Endodermal cell (in vitro differentiated cells): Measurements from ENCODE around the gene ASCL1. TPM values are rescaled to one million over a fixed set of nuclear protein-coding genes. Genes with fewer than 3 reads are reported as not detected.

Experiments used
- DNase-seq: peaks from one replicate; pipeline ENCODE4 v3.0.0-alpha.2; 2017
- H3K27ac ChIP-seq: 2 replicates; pipeline ENCODE4 v1.5.1; 2013; ENCODE audit warnings: mild to moderate bottlenecking, low read depth, low read length, moderate library complexity
- H3K27me3 ChIP-seq: 2 replicates; pipeline ENCODE4 v1.6.1; 2013; ENCODE audit warnings: mild to moderate bottlenecking, low read length, moderate library complexity; ENCODE audit not compliant: insufficient read depth, control insufficient read depth, poor library complexity, severe bottlenecking
- H3K36me3 ChIP-seq: 2 replicates; pipeline ENCODE4 v1.7.0; 2013; ENCODE audit warnings: mild to moderate bottlenecking, low read length, moderate library complexity; ENCODE audit not compliant: control insufficient read depth, insufficient read depth
- H3K4me1 ChIP-seq: one replicate; pipeline ENCODE4 v1.7.0; 2013; ENCODE audit warnings: low read length; ENCODE audit not compliant: control insufficient read depth, insufficient read depth
- H3K4me3 ChIP-seq: 2 replicates; pipeline ENCODE4 v1.5.1; 2013; ENCODE audit warnings: mild to moderate bottlenecking, low read length, moderate library complexity
- H3K9ac ChIP-seq: 2 replicates; pipeline ENCODE4 v1.6.1; 2013; ENCODE audit warnings: mild to moderate bottlenecking, low read length, moderate library complexity; ENCODE audit not compliant: poor library complexity, severe bottlenecking; ENCODE audit errors: extremely low read depth
- H3K9me3 ChIP-seq: 2 replicates; pipeline ENCODE4 v1.6.1; 2013; ENCODE audit warnings: mild to moderate bottlenecking, low read length, moderate library complexity; ENCODE audit not compliant: control insufficient read depth
- H3K27ac Mint-ChIP-seq: 2 replicates; pipeline ENCODE4 v1.8.0; 2020; ENCODE audit warnings: mixed read lengths
- H3K27me3 Mint-ChIP-seq: 2 replicates; pipeline ENCODE4 v1.8.0; 2021; ENCODE audit warnings: mild to moderate bottlenecking, mixed read lengths; ENCODE audit not compliant: insufficient read depth
- H3K36me3 Mint-ChIP-seq: 2 replicates; pipeline ENCODE4 v1.8.0; 2020; ENCODE audit warnings: low read depth, mixed read lengths
- H3K4me1 Mint-ChIP-seq: 2 replicates; pipeline ENCODE4 v1.8.0; 2020; ENCODE audit warnings: mixed read lengths
- H3K4me3 Mint-ChIP-seq: 2 replicates; pipeline ENCODE4 v1.8.0; 2020; ENCODE audit warnings: mild to moderate bottlenecking, moderate library complexity, mixed read lengths
- H3K9me3 Mint-ChIP-seq: 2 replicates; pipeline ENCODE4 v1.8.0; 2020; ENCODE audit warnings: mild to moderate bottlenecking, mixed read lengths
- WGBS, 2 experiments: methylation state at CpG; one replicate each; pipeline versions ENCODE4 v1.1.5 to v1.1.7; 2013; ENCODE audit warnings: missing lambda C conversion rate in 2 of 2, mixed read lengths in 1 of 2; ENCODE audit not compliant: insufficient coverage in 1 of 2, insufficient read length in 1 of 2; 5-methylcytosine and 5-hydroxymethylcytosine counted together
- total RNA-seq, 2 donors: library from RNA; stranded (reverse); fragmentation: NEBNext Ultra II Directional in 1 of 2; extraction: Animal tissue kit (Norgen Biotek cat#: 25700) in 1 of 2; gene quantifications; 2 replicates in 1 of 2; 3 replicates in 1 of 2; pipeline ENCODE4 v1.2.1, GENCODE V29; 2021
- TF ChIP-seq, protein P1 (sequence below): fragments of 200-600 bp; sonication (generic); conservative IDR thresholded peaks from 2 replicates; pipeline ENCODE4 v1.5.0; 2021; ENCODE audit warnings: antibody characterized with exemption, mild to moderate bottlenecking

ASCL1 gene
- total RNA-seq, 2 donors from 2014 or later: not detected

DNA sequence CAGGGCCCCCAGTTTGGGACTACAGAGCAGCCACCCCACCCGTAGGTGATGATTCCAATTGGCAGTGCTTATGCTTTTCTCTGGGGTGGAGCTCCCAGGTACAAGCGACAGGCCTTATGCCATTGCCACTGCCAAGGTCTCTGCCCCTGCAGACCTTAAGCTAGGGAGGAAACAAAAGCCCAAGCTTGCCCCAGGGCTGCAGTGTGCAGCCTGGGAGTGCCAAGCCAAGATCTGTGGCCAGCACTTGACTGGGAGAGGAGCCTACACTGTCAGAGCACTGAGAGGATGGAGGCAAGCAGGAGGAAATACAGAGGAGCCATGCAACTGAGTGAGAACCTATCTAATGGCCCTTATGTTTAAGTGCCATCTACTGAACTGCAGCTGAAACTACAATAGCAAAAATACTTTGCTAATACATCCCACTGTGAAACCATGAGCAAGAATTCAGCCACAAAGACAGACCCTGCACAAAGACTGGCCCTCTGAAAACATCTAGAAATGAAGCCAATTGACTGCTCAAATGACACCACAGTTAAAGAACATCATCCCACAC, 17.7 kb upstream of the ASCL1 start:
- H3K36me3 ChIP-seq: no peaks in the 10 kb centered on the region
- Mint-ChIP-seq H3K36me3 (no peaks in the 10 kb centered on the region), H3K4me3 (no peak overlapping the region), H3K27me3 (peaks cover 11% of the 10 kb centered on the region), H3K27ac (no peak overlapping the region), H3K4me1 (no peaks in the 10 kb centered on the region), H3K9me3 (peaks cover 2% of the 10 kb centered on the region)
- no peaks in the 10 kb centered on the region for H3K9me3 ChIP-seq
- no peak for DNase-seq
- H3K9ac ChIP-seq: no peak overlapping the region
- no peaks in the 10 kb centered on the region for H3K4me1 ChIP-seq
- TF ChIP-seq, protein P1, sequence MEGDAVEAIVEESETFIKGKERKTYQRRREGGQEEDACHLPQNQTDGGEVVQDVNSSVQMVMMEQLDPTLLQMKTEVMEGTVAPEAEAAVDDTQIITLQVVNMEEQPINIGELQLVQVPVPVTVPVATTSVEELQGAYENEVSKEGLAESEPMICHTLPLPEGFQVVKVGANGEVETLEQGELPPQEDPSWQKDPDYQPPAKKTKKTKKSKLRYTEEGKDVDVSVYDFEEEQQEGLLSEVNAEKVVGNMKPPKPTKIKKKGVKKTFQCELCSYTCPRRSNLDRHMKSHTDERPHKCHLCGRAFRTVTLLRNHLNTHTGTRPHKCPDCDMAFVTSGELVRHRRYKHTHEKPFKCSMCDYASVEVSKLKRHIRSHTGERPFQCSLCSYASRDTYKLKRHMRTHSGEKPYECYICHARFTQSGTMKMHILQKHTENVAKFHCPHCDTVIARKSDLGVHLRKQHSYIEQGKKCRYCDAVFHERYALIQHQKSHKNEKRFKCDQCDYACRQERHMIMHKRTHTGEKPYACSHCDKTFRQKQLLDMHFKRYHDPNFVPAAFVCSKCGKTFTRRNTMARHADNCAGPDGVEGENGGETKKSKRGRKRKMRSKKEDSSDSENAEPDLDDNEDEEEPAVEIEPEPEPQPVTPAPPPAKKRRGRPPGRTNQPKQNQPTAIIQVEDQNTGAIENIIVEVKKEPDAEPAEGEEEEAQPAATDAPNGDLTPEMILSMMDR: peak; percentile 65
- no peak overlapping the region for H3K4me3 ChIP-seq
- peaks cover 8% of the 10 kb centered on the region for H3K27me3 ChIP-seq
- 89 to 100% methylated on average over 1 to 2 of the region's 2 CpGs for WGBS, 2 experiments
- no peak overlapping the region for H3K27ac ChIP-seq

DNA sequence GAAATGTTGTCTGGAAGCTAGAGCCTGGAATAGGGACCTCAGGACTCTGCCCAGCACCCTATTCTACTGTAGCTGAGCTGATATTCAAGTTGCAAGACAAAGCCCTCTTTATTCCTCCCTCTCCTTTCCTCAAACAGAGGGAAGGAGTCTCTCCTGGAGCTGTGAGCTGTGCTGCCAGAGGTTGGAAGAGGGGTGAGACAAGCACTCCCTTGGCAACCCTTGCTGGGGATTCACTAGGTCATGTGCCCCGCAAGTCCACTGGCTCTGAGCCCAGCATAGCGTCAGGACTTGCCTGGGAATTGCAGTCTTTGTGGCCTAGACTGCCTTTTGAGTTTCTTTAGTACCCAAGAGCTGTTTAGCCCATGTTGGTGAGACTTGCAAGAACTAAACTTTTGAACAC, 11.4 kb upstream of the ASCL1 start:
- no peak overlapping the region for H3K27ac Mint-ChIP-seq
- Histone ChIP-seq H3K36me3 (no peaks in the 10 kb centered on the region), H3K27ac (no peak overlapping the region), H3K9ac (no peak overlapping the region), H3K4me3 (no peak overlapping the region), H3K4me1 (no peaks in the 10 kb centered on the region), H3K27me3 (peaks cover 57% of the 10 kb centered on the region), H3K9me3 (no peaks in the 10 kb centered on the region)
- H3K9me3 Mint-ChIP-seq: no peaks in the 10 kb centered on the region
- peaks cover 62% of the 10 kb centered on the region for H3K27me3 Mint-ChIP-seq
- no peaks in the 10 kb centered on the region for H3K36me3 Mint-ChIP-seq
- H3K4me1 Mint-ChIP-seq: peaks cover 8% of the 10 kb centered on the region
- no peak for DNase-seq
- 80 to 100% methylated on average over 1 to 2 of the region's 2 CpGs for WGBS, 2 experiments
- TF ChIP-seq, protein P1: no peak
- H3K4me3 Mint-ChIP-seq: no peak overlapping the region

DNA sequence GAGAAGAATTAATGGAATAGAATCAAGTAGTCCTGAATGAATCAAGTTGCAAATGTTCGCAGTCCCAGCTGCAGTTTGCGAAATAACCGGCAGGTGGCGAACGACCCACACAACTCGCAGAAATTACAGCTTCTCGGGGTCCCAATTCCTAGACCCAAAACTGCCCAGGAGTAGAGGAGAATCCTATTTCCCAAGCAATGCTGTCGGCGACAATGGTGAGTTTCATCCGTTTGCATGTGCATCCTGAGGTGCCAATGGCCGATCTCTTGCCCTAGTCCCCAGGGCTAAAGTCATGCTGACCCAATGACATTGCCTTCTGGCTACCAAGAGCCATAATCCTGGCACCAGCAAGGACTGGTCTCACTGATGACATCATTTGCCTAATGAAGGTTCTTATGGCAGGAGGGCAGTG, 8.5 kb upstream of the ASCL1 start:
- no peaks in the 10 kb centered on the region for H3K9me3 ChIP-seq
- H3K27me3 Mint-ChIP-seq: peaks cover 83% of the 10 kb centered on the region
- H3K36me3 Mint-ChIP-seq: no peaks in the 10 kb centered on the region
- no peaks in the 10 kb centered on the region for H3K9me3 Mint-ChIP-seq
- H3K27me3 ChIP-seq: peaks cover 80% of the 10 kb centered on the region
- H3K27ac ChIP-seq: no peak overlapping the region
- peaks cover 8% of the 10 kb centered on the region for H3K4me1 Mint-ChIP-seq
- no peaks in the 10 kb centered on the region for H3K36me3 ChIP-seq
- DNase-seq: peak; percentile 95
- 7% methylated on average over 11 of the region's 11 CpGs for WGBS, 2 experiments
- H3K4me3 ChIP-seq: no peak overlapping the region
- no peak overlapping the region for H3K27ac Mint-ChIP-seq
- H3K4me1 ChIP-seq: no peaks in the 10 kb centered on the region
- H3K4me3 Mint-ChIP-seq: no peak overlapping the region
- H3K9ac ChIP-seq: no peak overlapping the region
- TF ChIP-seq, protein P1: peak; percentile 96
